K562 (cell line): Measurements from ENCODE around the gene MICAL2. TPM values are rescaled to one million over a fixed set of nuclear protein-coding genes. Genes with fewer than 3 reads are reported as not detected.

Experiments
- AFF4 ChIP-seq: sonication (generic); formaldehyde crosslinking; IDR thresholded peaks from 2 replicates; pipeline ENCODE4 v1.8.0; 2023; ENCODE audit warnings: mild to moderate bottlenecking, missing genetic modification reagents
- ATF6 ChIP-seq: sonication (generic); formaldehyde crosslinking; IDR thresholded peaks from 2 replicates; pipeline ENCODE4 v1.4.0; 2020; ENCODE audit warnings: mild to moderate bottlenecking, missing genetic modification reagents
- CTBP1 ChIP-seq: fragments of 450-650 bp; IDR thresholded peaks from 2 replicates; pipeline ENCODE4 v1.6.1; 2016; ENCODE audit warnings: borderline replicate concordance
- GATAD2B ChIP-seq: fragments of 450-650 bp; IDR thresholded peaks from 2 replicates; pipeline ENCODE4 v1.6.1; 2017; ENCODE audit warnings: mild to moderate bottlenecking, borderline replicate concordance
- MLLT1 ChIP-seq, 2 experiments: fragments of 450-650 bp; IDR thresholded peaks; 2 replicates each; pipeline ENCODE4 v1.6.1; 2016
- POLR3A ChIP-seq: IDR thresholded peaks from 2 replicates; pipeline ENCODE4 v1.6.1; 2011; ENCODE audit warnings: borderline replicate concordance, mild to moderate bottlenecking, moderate library complexity; ENCODE audit not compliant: insufficient read length, insufficient read depth; ENCODE audit errors: extremely low read depth
- PRDM10 ChIP-seq: fragments of 450-650 bp; IDR thresholded peaks from 2 replicates; pipeline ENCODE4 v1.6.1; 2018; ENCODE audit not compliant: partially characterized antibody
- SMAD2 ChIP-seq: fragments of 150-350 bp; IDR thresholded peaks from 2 replicates; pipeline ENCODE4 v1.6.1; 2014; ENCODE audit warnings: low read depth, mild to moderate bottlenecking, low read length
- SMAD4 ChIP-seq: fragments of 250-450 bp; sonication (Bioruptor Pico); conservative IDR thresholded peaks from 2 replicates; pipeline ENCODE4 v1.8.0; 2021; ENCODE audit warnings: inconsistent platforms, mild to moderate bottlenecking, moderate library complexity
- THRAP3 ChIP-seq: fragments of 450-650 bp; IDR thresholded peaks from 2 replicates; pipeline ENCODE4 v1.6.1; 2016; ENCODE audit warnings: mild to moderate bottlenecking, inconsistent platforms, borderline replicate concordance
- ZNF12 ChIP-seq: sonication (generic); formaldehyde crosslinking; IDR thresholded peaks from 2 replicates; pipeline ENCODE4 v1.4.0; 2020; ENCODE audit warnings: mild to moderate bottlenecking, missing genetic modification reagents
- ZNF140 ChIP-seq: fragments of 250-450 bp; sonication (Bioruptor Pico); IDR thresholded peaks from 2 replicates; pipeline ENCODE4 v1.8.0; 2021; ENCODE audit warnings: moderate library complexity, mild to moderate bottlenecking, inconsistent platforms
- ZNF212 ChIP-seq: fragments of 450-650 bp; formaldehyde crosslinking; IDR thresholded peaks from 2 replicates; pipeline ENCODE4 v1.4.0; 2020; ENCODE audit warnings: mild to moderate bottlenecking
- ZNF586 ChIP-seq: fragments of 450-650 bp; formaldehyde crosslinking; conservative IDR thresholded peaks from 2 replicates; pipeline ENCODE4 v1.4.0; 2020; ENCODE audit warnings: mild to moderate bottlenecking, moderate library complexity
- ZNF696 ChIP-seq: fragments of 250-450 bp; sonication (Bioruptor Pico); conservative IDR thresholded peaks from 2 replicates; pipeline ENCODE4 v1.4.0; 2020; ENCODE audit warnings: mild to moderate bottlenecking, moderate library complexity
- ZNF785 ChIP-seq: fragments of 250-450 bp; sonication (Bioruptor Pico); IDR thresholded peaks from 2 replicates; pipeline ENCODE4 v1.4.0; 2020; ENCODE audit warnings: mild to moderate bottlenecking
- polyA plus RNA-seq, 8 experiments: library from polyadenylated mRNA; depleted of rRNA in 4 of 8; stranded (reverse) in 5 of 8; unstranded in 3 of 8; fragments of >200 nt; fragmentation: Nextera tagmentation in 2 of 8; fragmentation: Illumina TruSeq in 1 of 8; extraction: Ambion mirVana in 2 of 8; extraction: Trizol in 1 of 8; gene quantifications; 2 replicates each; pipeline versions ENCODE4 v1.2.1 to v1.2.3, GENCODE V29; 2011 to 2014; ENCODE audit warnings: inconsistent platforms in 1 of 8, missing spikeins in 1 of 8
- total RNA-seq, 7 experiments: library from RNA; depleted of rRNA in 6 of 7; stranded (reverse); fragments of >200 nt in 6 of 7; fragmentation: Illumina TruSeq in 2 of 7; extraction: Trizol in 2 of 7; gene quantifications; 2 replicates each; pipeline versions ENCODE4 v1.2.1 to v1.2.3, GENCODE V29; 2011 to 2021; ENCODE audit warnings: low replicate concordance in 1 of 7

Gene MICAL2
- total and polyA plus RNA-seq, 9 of the 15 experiments (the other 6 are each of a cell fraction or from before 2014, with no cell fraction given), result 4.7 to 64.2 (median 33.6) TPM

GRCh38 chr11:12281571-12282478 is 171.4 kb downstream of the MICAL2 start (continued):
- TF ChIP-seq PRDM10, result no peak
- TF ChIP-seq POLR3A, result no peak
- TF ChIP-seq AFF4 (CRISPR knock-in tag), result no peak
- TF ChIP-seq GATAD2B, result no peak
- no peak for TF ChIP-seq ATF6 (CRISPR knock-in tag)
- TF ChIP-seq MLLT1 (IDR thresholded peaks at IDR 0.05), result no peak
- TF ChIP-seq ZNF212, result no peak
- no peak for TF ChIP-seq SMAD2
- peak; percentile 36; the same call in 1 of the 2 replicates for TF ChIP-seq CTBP1
- TF ChIP-seq SMAD4, result no peak
- no peak for TF ChIP-seq ZNF696
- no peak for TF ChIP-seq ZNF586 (CRISPR knock-in tag)
- TF ChIP-seq ZNF12 (CRISPR knock-in tag), result no peak
- no peak for TF ChIP-seq ZNF140 (CRISPR knock-in tag)
- no peak for TF ChIP-seq ZNF785
- TF ChIP-seq THRAP3, result no peak
